ENCODE data around the gene NKX2-2. TPM values are rescaled to one million over a fixed set of nuclear protein-coding genes. Genes with fewer than 3 reads are reported as not detected.

Gene NKX2-2
- total and polyA plus RNA-seq, 2 of the 4 experiments (the other 2 are of a cell fraction), result not detected

DNA sequence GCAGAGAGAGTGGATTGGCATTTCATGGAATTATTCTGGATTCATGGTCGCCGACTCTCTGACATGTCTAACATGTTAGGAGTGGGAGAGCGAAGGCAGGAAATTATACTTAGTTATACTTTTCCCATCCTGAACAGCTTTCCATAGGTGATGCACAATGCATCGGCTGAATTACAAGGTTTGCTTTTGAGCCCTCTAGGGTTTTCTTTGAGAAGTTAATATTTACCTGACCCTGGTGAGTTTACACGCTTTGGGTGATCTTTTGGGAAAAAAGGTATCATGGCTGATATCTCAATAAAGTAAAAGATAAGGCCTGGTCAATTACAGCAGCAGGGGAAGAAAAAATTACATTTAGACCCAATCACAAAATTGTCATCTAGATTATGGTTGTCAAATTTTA lies 14.0 kb upstream of the NKX2-2 start:
- no TSS peak for BruUV-seq (replicated peaks)
- CTCF ChIA-PET, result no interaction called here
- H3K4me2 ChIP-seq (ENCODE audit: low read depth, low read length), result no peak overlapping the region
- H3K56ac ChIP-seq (ENCODE audit: extremely low read depth, insufficient read depth, low read length), result no peak overlapping the region
- H3K79me1 ChIP-seq (ENCODE audit: low read depth in 1 of 2, low read length in 2 of 2), result no peaks in the 10 kb centered on the region
- no peak overlapping the region for H3K9ac ChIP-seq (ENCODE audit: low read depth, low read length)
- H2BK15ac ChIP-seq (ENCODE audit: low read depth, low read length), result no peak overlapping the region
- DNase-seq (no peak), ATAC-seq (ENCODE audit: low read depth) (no peak)
- WGBS, 2 experiments (ENCODE audit: extremely low coverage in 2 of 2, insufficient read length in 1 of 2), result no CpG with 5 or more reads among the region's 5 CpGs
- H4K5ac ChIP-seq (ENCODE audit: low read depth, low read length), result no peak overlapping the region
- H3K9me3 ChIP-seq (ENCODE audit: control insufficient read depth, insufficient read depth, low read length), result no peaks in the 10 kb centered on the region
- H4K20me1 ChIP-seq (ENCODE audit: insufficient read depth, low read length), result no peaks in the 10 kb centered on the region
- no peak overlapping the region for H2AK9ac ChIP-seq (replicated peaks; ENCODE audit: low read depth, low read length, poor library complexity)
- in situ Hi-C loops (cut with MboI; ENCODE audit: low sequenced_read_pairs) (no loop called here), dilution Hi-C loops (cut with HindIII; ENCODE audit: low sequenced_read_pairs, unreplicated experiment) (no loop called here), intact Hi-C loops (cut with micrococcal nuclease) (no loop called here)
- H3K36me3 ChIP-seq (ENCODE audit: control insufficient read depth, insufficient read depth, low read length), result no peaks in the 10 kb centered on the region
- no peak overlapping the region for H3K14ac ChIP-seq (replicated peaks; ENCODE audit: low read depth, low read length)
- POLR2A ChIA-PET (ENCODE audit: unreplicated experiment), result no interaction called here
- no peak overlapping the region for H2AFZ ChIP-seq (replicated peaks; ENCODE audit: low read length, poor library complexity)
- no peaks in the 10 kb centered on the region for H3K9me1 ChIP-seq (ENCODE audit: insufficient read depth, low read length)
- H3K27me3 ChIP-seq (ENCODE audit: control insufficient read depth, insufficient read depth, low read length), result peaks cover 23% of the 10 kb centered on the region
- H2AK5ac ChIP-seq (ENCODE audit: low read depth, low read length), result no peak overlapping the region
- no peak overlapping the region for H3K23ac ChIP-seq (ENCODE audit: low read depth, low read length)
- TF ChIP-seq, protein P1, sequence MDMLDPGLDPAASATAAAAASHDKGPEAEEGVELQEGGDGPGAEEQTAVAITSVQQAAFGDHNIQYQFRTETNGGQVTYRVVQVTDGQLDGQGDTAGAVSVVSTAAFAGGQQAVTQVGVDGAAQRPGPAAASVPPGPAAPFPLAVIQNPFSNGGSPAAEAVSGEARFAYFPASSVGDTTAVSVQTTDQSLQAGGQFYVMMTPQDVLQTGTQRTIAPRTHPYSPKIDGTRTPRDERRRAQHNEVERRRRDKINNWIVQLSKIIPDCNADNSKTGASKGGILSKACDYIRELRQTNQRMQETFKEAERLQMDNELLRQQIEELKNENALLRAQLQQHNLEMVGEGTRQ (IDR thresholded peaks at IDR 0.05; ENCODE audit: low read depth, low read length), result no peak
- no peak for TF ChIP-seq ELK1 (IDR thresholded peaks at IDR 0.05; ENCODE audit: borderline replicate concordance, low read depth, low read length)
- no peak for TF ChIP-seq RFX5 (IDR thresholded peaks at IDR 0.05; ENCODE audit: low read depth, low read length)
- TF ChIP-seq BHLHE40 (IDR thresholded peaks at IDR 0.05; ENCODE audit: low read depth, low read length), result no peak
- no peak for TF ChIP-seq MXI1 (IDR thresholded peaks at IDR 0.05; ENCODE audit: borderline replicate concordance, low read depth, low read length)
- TF ChIP-seq SMC3 (IDR thresholded peaks at IDR 0.05; ENCODE audit: low read depth, low read length), result no peak
- no peak for TF ChIP-seq NFE2L2 (IDR thresholded peaks at IDR 0.05; ENCODE audit: low read depth, low read length)
- TF ChIP-seq RCOR1 (IDR thresholded peaks at IDR 0.05; ENCODE audit: insufficient replicate concordance, low read length), result no peak
- TF ChIP-seq FOS (IDR thresholded peaks at IDR 0.05; ENCODE audit: low read depth, low read length), result no peak
- no peak for TF ChIP-seq POLR2A (IDR thresholded peaks at IDR 0.05; ENCODE audit: low read depth, low read length)
- H3K4me1 ChIP-seq (ENCODE audit: control insufficient read depth, insufficient read depth, low read length), result no peaks in the 10 kb centered on the region
- H2BK5ac ChIP-seq (ENCODE audit: low read depth, low read length, poor library complexity, severe bottlenecking), result no peak overlapping the region
- H2BK120ac ChIP-seq (ENCODE audit: low read depth, low read length), result no peak overlapping the region
- no peak overlapping the region for H3K27ac ChIP-seq (ENCODE audit: insufficient read depth, low read length)
- H4K8ac ChIP-seq (ENCODE audit: low read depth in 2 of 2, low read length in 2 of 2), result no peak overlapping the region
- no peak overlapping the region for H2BK20ac ChIP-seq (ENCODE audit: low read depth, low read length)
- no peak overlapping the region for H3K18ac ChIP-seq (ENCODE audit: low read depth, low read length)
- H3K4ac ChIP-seq (ENCODE audit: low read depth, low read length), result no peak overlapping the region
- no peak overlapping the region for H4K91ac ChIP-seq (ENCODE audit: insufficient read depth, low read depth, low read length)
- no peak overlapping the region for H3K4me3 ChIP-seq (ENCODE audit: insufficient read depth, low read depth, low read length)
